H1 (cell line): ENCODE results near the gene SLIT3. TPM values are rescaled to one million over a fixed set of nuclear protein-coding genes. Genes with fewer than 3 reads are reported as not detected.

Source experiments
- CTCF ChIA-PET: fragments of 300-600 bp; sonication (Branson Sonifier 250); formaldehyde crosslinking; loops from one replicate; lab custom pipeline; 2021; ENCODE audit not compliant: partially characterized antibody; lab: Charles Lee
- POLR2A ChIA-PET: fragments of 300-600 bp; sonication (Branson Sonifier 250); formaldehyde crosslinking; loops from one replicate; lab custom pipeline; 2021; ENCODE audit warnings: inconsistent platforms; ENCODE audit not compliant: partially characterized antibody; lab: Charles Lee
- DNase-seq, 2 experiments: peaks; one replicate each; pipeline versions ENCODE4 v3.0.0 to v3.0.0-alpha.2; 2010 to 2022; ENCODE audit warnings: low spot score in 2 of 2, low read depth in 1 of 2, mixed read lengths in 1 of 2
- FAIRE-seq: peaks from 2 replicates; lab custom pipeline; 2011; peaks lifted over from hg19 to GRCh38; lab: Jason Lieb, UNC
- H2AFZ ChIP-seq: 2 replicates; pipeline ENCODE4 v1.8.1; 2012; ENCODE audit warnings: low read length, inconsistent platforms
- H2AK5ac ChIP-seq: 2 replicates; pipeline ENCODE4 v1.6.1; 2013; ENCODE audit warnings: low read depth, low read length
- H2BK120ac ChIP-seq: replicated peaks from 2 replicates; pipeline ENCODE3; 2013; ENCODE audit warnings: low read depth, low read length, inconsistent platforms
- H2BK12ac ChIP-seq: 2 replicates; pipeline ENCODE4 v1.6.1; 2013; ENCODE audit warnings: low read depth, low read length
- H2BK15ac ChIP-seq: 2 replicates; pipeline ENCODE4 v1.6.1; 2013; ENCODE audit warnings: low read length
- H2BK20ac ChIP-seq: 2 replicates; pipeline ENCODE4 v1.6.1; 2013; ENCODE audit warnings: low read length
- H2BK5ac ChIP-seq: 2 replicates; pipeline ENCODE4 v1.6.1; 2013; ENCODE audit warnings: low read depth, low read length
- H3K14ac ChIP-seq: 2 replicates; pipeline ENCODE4 v1.6.1; 2013; ENCODE audit warnings: inconsistent platforms; ENCODE audit not compliant: insufficient read length
- H3K18ac ChIP-seq: 2 replicates; pipeline ENCODE4 v1.6.1; 2013; ENCODE audit warnings: low read length; ENCODE audit errors: extremely low read depth
- H3K23ac ChIP-seq: 2 replicates; pipeline ENCODE4 v1.6.1; 2013; ENCODE audit warnings: inconsistent platforms; ENCODE audit not compliant: insufficient read length
- H3K23me2 ChIP-seq: 2 replicates; pipeline ENCODE4 v1.6.1; 2013; ENCODE audit warnings: low read depth, low read length
- H3K27ac ChIP-seq: 2 replicates; pipeline ENCODE4 v1.6.1; 2011; ENCODE audit warnings: low read depth, low read length, inconsistent platforms
- H3K27me3 ChIP-seq, 4 experiments: replicated peaks in 1 of 4; 1 replicate in 1 of 4; 2 replicates in 3 of 4; pipeline versions ENCODE4 v1.6.1 to v1.8.1; 2011 to 2013; ENCODE audit warnings: low read length in 3 of 4, mild to moderate bottlenecking in 3 of 4, inconsistent platforms in 2 of 4, mixed read lengths in 2 of 4, moderate library complexity in 1 of 4; ENCODE audit not compliant: control insufficient read depth in 3 of 4, insufficient read depth in 3 of 4; ENCODE audit errors: extremely low read depth in 1 of 4
- H3K36me3 ChIP-seq, 4 experiments: 2 replicates each; pipeline versions ENCODE4 v1.6.1 to v1.8.1; 2011 to 2013; ENCODE audit warnings: mild to moderate bottlenecking in 4 of 4, low read length in 3 of 4, moderate library complexity in 2 of 4, control low read depth in 1 of 4, inconsistent platforms in 1 of 4; ENCODE audit not compliant: insufficient read depth in 4 of 4, control insufficient read depth in 2 of 4
- H3K4ac ChIP-seq: replicated peaks from 2 replicates; pipeline ENCODE3; 2013; ENCODE audit warnings: low read length, low read depth, mixed read lengths, inconsistent platforms; ENCODE audit not compliant: insufficient read length
- H3K4me1 ChIP-seq, 4 experiments: replicated peaks in 1 of 4; 1 replicate in 1 of 4; 2 replicates in 3 of 4; pipeline versions ENCODE4 v1.6.1 to v1.8.1; 2011 to 2013; ENCODE audit warnings: low read length in 3 of 4, inconsistent platforms in 2 of 4, mixed read lengths in 1 of 4; ENCODE audit not compliant: insufficient read depth in 4 of 4, control insufficient read depth in 3 of 4
- H3K4me2 ChIP-seq, 2 experiments: 2 replicates each; pipeline versions ENCODE4 v1.6.1 to v1.8.1; 2011 to 2013; ENCODE audit warnings: low read depth in 2 of 2, low read length in 2 of 2, control low read depth in 1 of 2, inconsistent platforms in 1 of 2, mild to moderate bottlenecking in 1 of 2; ENCODE audit not compliant: insufficient read depth in 1 of 2
- H3K4me3 ChIP-seq, 4 experiments: fragments of 200-600, 300-600 bp in 1 of 4; sonication (generic), shearing (Covaris generic), sonication (Bioruptor Twin) in 1 of 4; 2 replicates each; pipeline versions ENCODE4 v1.5.1 to v1.8.1; 2011 to 2016; ENCODE audit warnings: low read length in 4 of 4, low read depth in 3 of 4, control low read depth in 2 of 4, inconsistent platforms in 2 of 4, mild to moderate bottlenecking in 2 of 4, mixed read lengths in 1 of 4, moderate library complexity in 1 of 4; ENCODE audit not compliant: insufficient read depth in 2 of 4; ENCODE audit errors: extremely low read depth in 1 of 4
- H3K56ac ChIP-seq: replicated peaks from 2 replicates; pipeline ENCODE3; 2013; ENCODE audit warnings: low read depth, mild to moderate bottlenecking, mixed read lengths, low read length, inconsistent platforms; ENCODE audit not compliant: insufficient read length
- H3K79me1 ChIP-seq: 2 replicates; pipeline ENCODE4 v1.6.1; 2013; ENCODE audit warnings: low read depth, low read length, control low read depth
- H3K79me2 ChIP-seq, 2 experiments: 2 replicates each; pipeline versions ENCODE4 v1.6.1 to v1.8.1; 2012 to 2013; ENCODE audit warnings: low read length in 2 of 2, mild to moderate bottlenecking in 2 of 2, inconsistent platforms in 1 of 2; ENCODE audit not compliant: insufficient read depth in 2 of 2, control insufficient read depth in 1 of 2
- H3K9ac ChIP-seq, 4 experiments: replicated peaks in 1 of 4; 1 replicate in 1 of 4; 2 replicates in 3 of 4; pipeline versions ENCODE4 v1.6.1 to v1.8.1; 2011 to 2013; ENCODE audit warnings: low read depth in 3 of 4, low read length in 3 of 4, control low read depth in 2 of 4, mild to moderate bottlenecking in 2 of 4, moderate library complexity in 2 of 4, inconsistent platforms in 1 of 4; ENCODE audit errors: extremely low read depth in 1 of 4
- H3K9me3 ChIP-seq, 2 experiments: 2 replicates each; pipeline versions ENCODE4 v1.6.1 to v1.8.1; 2012 to 2013; ENCODE audit warnings: mild to moderate bottlenecking in 2 of 2, moderate library complexity in 2 of 2, control low read depth in 1 of 2, inconsistent platforms in 1 of 2, low read depth in 1 of 2, low read length in 1 of 2, mixed read lengths in 1 of 2; ENCODE audit not compliant: insufficient read depth in 2 of 2
- H4K20me1 ChIP-seq, 2 experiments: replicated peaks in 1 of 2; 2 replicates each; pipeline versions ENCODE3 to v1.8.1; 2011 to 2013; ENCODE audit warnings: inconsistent platforms in 2 of 2, low read length in 2 of 2, mild to moderate bottlenecking in 1 of 2; ENCODE audit not compliant: insufficient read depth in 2 of 2, control insufficient read depth in 1 of 2
- H4K5ac ChIP-seq: 2 replicates; pipeline ENCODE4 v1.6.1; 2013; ENCODE audit warnings: low read length, low read depth, mixed read lengths, inconsistent platforms; ENCODE audit not compliant: insufficient read length
- H4K8ac ChIP-seq: 2 replicates; pipeline ENCODE4 v1.8.0; 2013; ENCODE audit warnings: mild to moderate bottlenecking, moderate library complexity, low read length, inconsistent platforms; ENCODE audit not compliant: insufficient read depth; ENCODE audit errors: extremely low read depth
- H4K91ac ChIP-seq: replicated peaks from 2 replicates; pipeline ENCODE3; 2013; ENCODE audit warnings: low read length, mixed read lengths, inconsistent platforms; ENCODE audit not compliant: insufficient read length
- CBX5 ChIP-seq: fragments of 300-800, 300-1000 bp; sonication (generic); IDR thresholded peaks from 2 replicates; pipeline ENCODE4 v1.7.1; 2016; ENCODE audit warnings: antibody characterized with exemption, low read length, low read depth
- NANOG ChIP-seq: IDR thresholded peaks from 2 replicates; pipeline ENCODE4 v1.6.1; 2011; ENCODE audit warnings: low read length, low read depth, mild to moderate bottlenecking, inconsistent platforms; ENCODE audit not compliant: insufficient read depth, poor library complexity, severe bottlenecking
- SAP30 ChIP-seq: fragments of 300-600 bp; sonication (generic); IDR thresholded peaks from 2 replicates; pipeline ENCODE4 v1.7.1; 2012; ENCODE audit warnings: low read length, moderate library complexity, mild to moderate bottlenecking, inconsistent platforms; ENCODE audit not compliant: insufficient read depth, insufficient replicate concordance
- SUZ12 ChIP-seq: fragments of 200-600 bp; sonication (generic); IDR thresholded peaks from 2 replicates; pipeline ENCODE4 v1.6.1; 2012; ENCODE audit warnings: mild to moderate bottlenecking, inconsistent platforms, low read length, moderate library complexity, mixed read lengths
- YY1 ChIP-seq: IDR thresholded peaks from 2 replicates; pipeline ENCODE4 v1.6.1; 2011; ENCODE audit warnings: low read depth, mild to moderate bottlenecking, low read length
- WGBS, 2 experiments: shearing (Covaris generic) in 1 of 2; methylation state at CpG; one replicate each; pipeline versions ENCODE4 v1.1.6 to v1.1.7; 2013 to 2015; ENCODE audit warnings: low lambda C conversion rate in 2 of 2, mixed read lengths in 2 of 2, inconsistent platforms in 1 of 2, low coverage in 1 of 2, missing lambda C conversion rate in 1 of 2; ENCODE audit not compliant: insufficient replicate concordance in 2 of 2, insufficient coverage in 1 of 2, insufficient read length in 1 of 2; ENCODE audit errors: extremely low coverage in 1 of 2, missing lambda C conversion rate in 1 of 2; 5-methylcytosine and 5-hydroxymethylcytosine counted together
- polyA plus RNA-seq, 7 experiments: library from polyadenylated mRNA; depleted of rRNA in 3 of 7; stranded (reverse) in 5 of 7; unstranded in 2 of 7; fragments of >200 nt in 5 of 7; fragments of 200-250 nt in 2 of 7; gene quantifications; 1 replicate in 5 of 7; 2 replicates in 1 of 7; 4 replicates in 1 of 7; pipeline versions ENCODE4 v1.2.1 to v1.2.3, GENCODE V29; 2011 to 2013; ENCODE audit warnings: missing spikeins in 2 of 7, mixed read lengths in 2 of 7
- total RNA-seq: library from RNA; stranded (reverse); fragmentation: NEBNext Ultra II Directional; extraction: Animal tissue kit (Norgen Biotek cat#: 25700); gene quantifications from 2 replicates; pipeline ENCODE4 v1.2.1, GENCODE V29; 2021

Gene SLIT3
- total and polyA plus RNA-seq, 2 of the 8 experiments (the other 6 are each of a cell fraction or from before 2014, with no cell fraction given): 1.1 to 1.2 TPM

DNA sequence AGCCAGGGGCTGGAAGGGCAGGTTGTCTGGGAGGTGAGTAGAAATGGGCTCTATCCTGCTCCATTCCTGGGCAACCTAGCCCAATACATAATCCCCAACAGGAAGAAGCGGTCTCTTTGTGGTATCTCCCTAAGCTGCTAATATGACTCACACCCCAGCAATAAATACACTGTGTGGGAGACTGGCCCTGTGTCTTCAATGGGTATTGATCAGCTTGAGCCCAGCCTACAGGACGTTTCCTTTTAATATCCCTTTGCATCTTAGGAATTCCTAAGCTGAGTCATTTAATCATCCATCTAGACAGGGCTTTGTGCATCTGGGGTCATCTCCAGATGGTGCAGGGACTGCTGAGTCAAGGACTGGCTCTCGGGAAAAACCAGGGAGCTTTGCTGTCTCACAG is 514.8 kb downstream of the SLIT3 start:
- no peak for DNase-seq
- Histone ChIP-seq H3K27ac (no peak overlapping the region), H3K18ac (no peak overlapping the region), H3K14ac (no peak overlapping the region), H3K4me1 (peaks cover 0 to 8% (median 0%) of the 10 kb centered on the region in 4 experiments; a peak in 2 of 7 replicates), H3K56ac (no peak overlapping the region)
- TF ChIP-seq SUZ12 (no peak), CBX5 (no peak), YY1 (no peak), NANOG (no peak), SAP30 (no peak)
- TF ChIP-seq, all 59 proteins: peak for 0
- no peak overlapping the region for H3K4me2 ChIP-seq
- H3K27me3 ChIP-seq: no peaks in the 10 kb centered on the region
- POLR2A ChIA-PET: no interaction called here
- H3K23me2 ChIP-seq: no peaks in the 10 kb centered on the region
- H2AFZ ChIP-seq: no peak overlapping the region
- H3K9ac ChIP-seq: no peak overlapping the region
- no peak for FAIRE-seq
- H2BK20ac ChIP-seq: no peak overlapping the region
- no peaks in the 10 kb centered on the region for H3K79me1 ChIP-seq
- no peak overlapping the region for H3K23ac ChIP-seq
- H2BK15ac ChIP-seq: no peak overlapping the region
- no peaks in the 10 kb centered on the region for H3K79me2 ChIP-seq
- H2BK12ac ChIP-seq: no peak overlapping the region
- H2BK5ac ChIP-seq: no peak overlapping the region
- H3K9me3 ChIP-seq: no peaks in the 10 kb centered on the region
- H2AK5ac ChIP-seq: no peak overlapping the region
- WGBS, 2 experiments: 92% methylated on average over 3 of the region's 3 CpGs; no CpG with 5 or more reads in 1 of the 2 experiments
- H3K4ac ChIP-seq: no peak overlapping the region
- H3K4me3 ChIP-seq: no peak overlapping the region
- no peaks in the 10 kb centered on the region for H3K36me3 ChIP-seq
- H4K5ac ChIP-seq: no peak overlapping the region
- no peaks in the 10 kb centered on the region for H4K20me1 ChIP-seq
- H4K8ac ChIP-seq: no peak overlapping the region
- no peak overlapping the region for H2BK120ac ChIP-seq
- CTCF ChIA-PET: interaction anchor here (1.2 to 1.6 kb wide), 3 partner anchors 15 to 38 kb away, joined by 3 to 4 read pairs (median 4); no protein-coding TSS in a partner anchor
- no peak overlapping the region for H4K91ac ChIP-seq
